ENCODE results near the gene RBM42. TPM values are rescaled to one million over a fixed set of nuclear protein-coding genes. Genes with fewer than 3 reads are reported as not detected.

RBM42 gene
- total and polyA plus RNA-seq, 2 experiments from 2014 or later, result 74.7 to 82.5 TPM

GRCh38 chr19:35633727-35634440 lies 5.0 kb downstream of the RBM42 start:
- 93 to 94% methylated on average over 21 to 29 of the region's 29 CpGs for WGBS, 2 experiments (ENCODE audit: low coverage in 1 of 2, low lambda C conversion rate in 2 of 2, missing lambda C conversion rate in 2 of 2)
- Histone ChIP-seq H3K79me2 (ENCODE audit: insufficient read depth) (peaks cover 27% of the 10 kb centered on the region), H4K20me1 (ENCODE audit: insufficient read depth) (no peaks in the 10 kb centered on the region), H3K27me3 (replicated peaks; ENCODE audit: insufficient read depth) (no peaks in the 10 kb centered on the region), H3K27ac (no peak overlapping the region), H2AFZ (no peak overlapping the region), H3K4me2 (ENCODE audit: unreplicated experiment) (no peak overlapping the region), H3K9me2 (ENCODE audit: insufficient read depth) (no peaks in the 10 kb centered on the region), H3K9me3 (ENCODE audit: low read depth) (no peaks in the 10 kb centered on the region), H3K36me3 (ENCODE audit: low read depth) (peaks cover 24% of the 10 kb centered on the region; the same call in 1 of the 2 replicates), H3K9ac (no peak overlapping the region), H3K4me1 (ENCODE audit: insufficient read depth) (peaks cover 6% of the 10 kb centered on the region; the same call in 1 of the 2 replicates), H3K4me3 (no peak overlapping the region), H3F3A (ENCODE audit: insufficient read depth) (peaks cover 5% of the 10 kb centered on the region; the same call in 1 of the 2 replicates)
- in situ Hi-C loops (cut with MboI), result no loop called here
- DNase-seq, result no peak
- no peak for TF ChIP-seq EZH2phosphoT487 (IDR thresholded peaks at IDR 0.05; ENCODE audit: insufficient read depth, low read depth)
- no peak for TF ChIP-seq EZH2 (IDR thresholded peaks at IDR 0.05; ENCODE audit: insufficient read depth, poor library complexity, severe bottlenecking)

- Histone ChIP-seq H3K36me3 (ENCODE audit: low read depth) (peaks cover 20% of the 10 kb centered on the region; the same call in 1 of the 2 replicates), H3K27me3 (replicated peaks; ENCODE audit: insufficient read depth) (no peaks in the 10 kb centered on the region), H4K20me1 (ENCODE audit: insufficient read depth) (no peaks in the 10 kb centered on the region), H3K4me2 (ENCODE audit: unreplicated experiment) (no peak overlapping the region), H3F3A (ENCODE audit: insufficient read depth) (peaks cover 14% of the 10 kb centered on the region; the same call in 1 of the 2 replicates), H3K9me3 (ENCODE audit: low read depth) (no peaks in the 10 kb centered on the region), H3K79me2 (ENCODE audit: insufficient read depth) (no peaks in the 10 kb centered on the region), H2AFZ (no peak overlapping the region), H3K27ac (no peak overlapping the region), H3K4me3 (no peak overlapping the region), H3K4me1 (ENCODE audit: insufficient read depth) (no peaks in the 10 kb centered on the region), H3K9ac (no peak overlapping the region), H3K9me2 (ENCODE audit: insufficient read depth) (no peaks in the 10 kb centered on the region)
- in situ Hi-C loops (cut with MboI), result no loop called here
- 96 to 100% methylated on average over 3 of the region's 3 CpGs for WGBS, 2 experiments (ENCODE audit: low coverage in 1 of 2, low lambda C conversion rate in 2 of 2, missing lambda C conversion rate in 2 of 2)
- TF ChIP-seq EZH2 (IDR thresholded peaks at IDR 0.05; ENCODE audit: insufficient read depth, poor library complexity, severe bottlenecking) (no peak), EZH2phosphoT487 (IDR thresholded peaks at IDR 0.05; ENCODE audit: insufficient read depth, low read depth) (no peak)
- no peak for DNase-seq
Observed at GRCh38 chr19:35636651-35637050, 7.8 kb downstream of the RBM42 start.

GRCh38 chr19:35637165-35637564 lies 8.3 kb downstream of the RBM42 start:
- Histone ChIP-seq H4K20me1 (ENCODE audit: insufficient read depth) (no peaks in the 10 kb centered on the region), H2AFZ (no peak overlapping the region), H3K4me2 (ENCODE audit: unreplicated experiment) (no peak overlapping the region), H3K4me1 (ENCODE audit: insufficient read depth) (no peaks in the 10 kb centered on the region), H3K4me3 (no peak overlapping the region), H3K9me2 (ENCODE audit: insufficient read depth) (no peaks in the 10 kb centered on the region), H3K9me3 (ENCODE audit: low read depth) (no peaks in the 10 kb centered on the region), H3K9ac (no peak overlapping the region), H3K27me3 (replicated peaks; ENCODE audit: insufficient read depth) (no peaks in the 10 kb centered on the region), H3K27ac (no peak overlapping the region), H3K36me3 (ENCODE audit: low read depth) (peaks cover 15% of the 10 kb centered on the region; the same call in 1 of the 2 replicates), H3K79me2 (ENCODE audit: insufficient read depth) (no peaks in the 10 kb centered on the region), H3F3A (ENCODE audit: insufficient read depth) (peaks cover 14% of the 10 kb centered on the region; the same call in 1 of the 2 replicates)
- TF ChIP-seq EZH2phosphoT487 (IDR thresholded peaks at IDR 0.05; ENCODE audit: insufficient read depth, low read depth) (no peak), EZH2 (IDR thresholded peaks at IDR 0.05; ENCODE audit: insufficient read depth, poor library complexity, severe bottlenecking) (no peak)
- in situ Hi-C loops (cut with MboI), result no loop called here
- 94 to 99% methylated on average over 25 of the region's 25 CpGs for WGBS, 2 experiments (ENCODE audit: low coverage in 1 of 2, low lambda C conversion rate in 2 of 2, missing lambda C conversion rate in 2 of 2)
- DNase-seq, result no peak

- WGBS, 2 experiments (ENCODE audit: low coverage in 1 of 2, low lambda C conversion rate in 2 of 2, missing lambda C conversion rate in 2 of 2), result 36 to 40% methylated on average over 6 of the region's 6 CpGs
- in situ Hi-C loops (cut with MboI), result no loop called here
- Histone ChIP-seq H3K27ac (no peak overlapping the region), H3K4me3 (no peak overlapping the region), H3K4me1 (ENCODE audit: insufficient read depth) (no peaks in the 10 kb centered on the region), H3K27me3 (replicated peaks; ENCODE audit: insufficient read depth) (no peaks in the 10 kb centered on the region), H3K4me2 (ENCODE audit: unreplicated experiment) (no peak overlapping the region), H3F3A (ENCODE audit: insufficient read depth) (peaks cover 14% of the 10 kb centered on the region; the same call in 1 of the 2 replicates), H4K20me1 (ENCODE audit: insufficient read depth) (no peaks in the 10 kb centered on the region), H3K9me2 (ENCODE audit: insufficient read depth) (no peaks in the 10 kb centered on the region), H3K9me3 (ENCODE audit: low read depth) (no peaks in the 10 kb centered on the region), H3K79me2 (ENCODE audit: insufficient read depth) (no peaks in the 10 kb centered on the region), H2AFZ (no peak overlapping the region), H3K9ac (no peak overlapping the region), H3K36me3 (ENCODE audit: low read depth) (0 out of 2 replicates have a peak, but pooled peaks cover 8% of the 10 kb centered on the region)
- TF ChIP-seq EZH2phosphoT487 (IDR thresholded peaks at IDR 0.05; ENCODE audit: insufficient read depth, low read depth) (no peak), EZH2 (IDR thresholded peaks at IDR 0.05; ENCODE audit: insufficient read depth, poor library complexity, severe bottlenecking) (no peak)
- no peak for DNase-seq
Observed at GRCh38 chr19:35639321-35639639, 10.4 kb downstream of the RBM42 start.
